Measurements from ENCODE around the gene DMD.

Gene DMD

DNA sequence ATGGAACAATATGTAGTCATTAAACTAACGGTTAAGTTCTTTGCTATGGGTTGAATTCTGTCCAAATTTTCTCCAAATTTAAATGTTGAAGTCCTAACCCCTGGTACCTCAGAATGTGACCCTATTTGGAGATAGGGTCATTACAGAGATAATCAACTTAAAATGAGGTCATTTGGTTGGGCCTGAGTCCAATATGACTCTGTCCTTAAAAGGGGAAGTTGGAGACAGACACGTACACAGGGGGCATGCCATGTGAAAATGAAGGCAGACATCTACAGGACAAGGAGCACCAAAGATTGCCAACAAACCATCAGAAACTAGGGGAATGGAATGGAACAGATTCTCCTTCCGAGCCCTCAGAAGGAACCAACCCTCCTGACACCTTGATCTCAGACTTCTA is 1647.6 kb downstream of the DMD start:
- Histone ChIP-seq H3K9ac (ENCODE audit: low read depth, low read length, poor library complexity, severe bottlenecking) (no peak overlapping the region), H4K20me1 (ENCODE audit: insufficient read depth, low read length, poor library complexity, severe bottlenecking) (no peaks in the 10 kb centered on the region), H2AFZ (ENCODE audit: low read length) (no peak overlapping the region), H3K79me2 (ENCODE audit: insufficient read depth, low read length) (no peaks in the 10 kb centered on the region), H3K27me3 (ENCODE audit: insufficient read depth, low read length, poor library complexity, severe bottlenecking) (no peaks in the 10 kb centered on the region), H3K4me2 (ENCODE audit: low read depth, low read length, poor library complexity, severe bottlenecking) (no peak overlapping the region), H3K4me3 (ENCODE audit: low read length, poor library complexity, severe bottlenecking) (no peak overlapping the region), H3K36me3 (ENCODE audit: insufficient read depth, low read length) (no peaks in the 10 kb centered on the region), H3K9me2 (replicated peaks; ENCODE audit: low read depth, low read length) (no peaks in the 10 kb centered on the region), H3K4me1 (ENCODE audit: insufficient read depth, low read length, poor library complexity, severe bottlenecking) (no peaks in the 10 kb centered on the region), H3K9me3 (ENCODE audit: insufficient read depth, low read depth, low read length) (no peaks in the 10 kb centered on the region), H3F3A (ENCODE audit: low read depth) (no peaks in the 10 kb centered on the region)
- TF ChIP-seq EZH2phosphoT487 (IDR thresholded peaks at IDR 0.05; ENCODE audit: borderline replicate concordance), result no peak
- TF ChIP-seq, protein P1, sequence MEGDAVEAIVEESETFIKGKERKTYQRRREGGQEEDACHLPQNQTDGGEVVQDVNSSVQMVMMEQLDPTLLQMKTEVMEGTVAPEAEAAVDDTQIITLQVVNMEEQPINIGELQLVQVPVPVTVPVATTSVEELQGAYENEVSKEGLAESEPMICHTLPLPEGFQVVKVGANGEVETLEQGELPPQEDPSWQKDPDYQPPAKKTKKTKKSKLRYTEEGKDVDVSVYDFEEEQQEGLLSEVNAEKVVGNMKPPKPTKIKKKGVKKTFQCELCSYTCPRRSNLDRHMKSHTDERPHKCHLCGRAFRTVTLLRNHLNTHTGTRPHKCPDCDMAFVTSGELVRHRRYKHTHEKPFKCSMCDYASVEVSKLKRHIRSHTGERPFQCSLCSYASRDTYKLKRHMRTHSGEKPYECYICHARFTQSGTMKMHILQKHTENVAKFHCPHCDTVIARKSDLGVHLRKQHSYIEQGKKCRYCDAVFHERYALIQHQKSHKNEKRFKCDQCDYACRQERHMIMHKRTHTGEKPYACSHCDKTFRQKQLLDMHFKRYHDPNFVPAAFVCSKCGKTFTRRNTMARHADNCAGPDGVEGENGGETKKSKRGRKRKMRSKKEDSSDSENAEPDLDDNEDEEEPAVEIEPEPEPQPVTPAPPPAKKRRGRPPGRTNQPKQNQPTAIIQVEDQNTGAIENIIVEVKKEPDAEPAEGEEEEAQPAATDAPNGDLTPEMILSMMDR (conservative IDR thresholded peaks at IDR 0.05; ENCODE audit: low read length), result no peak

DNA sequence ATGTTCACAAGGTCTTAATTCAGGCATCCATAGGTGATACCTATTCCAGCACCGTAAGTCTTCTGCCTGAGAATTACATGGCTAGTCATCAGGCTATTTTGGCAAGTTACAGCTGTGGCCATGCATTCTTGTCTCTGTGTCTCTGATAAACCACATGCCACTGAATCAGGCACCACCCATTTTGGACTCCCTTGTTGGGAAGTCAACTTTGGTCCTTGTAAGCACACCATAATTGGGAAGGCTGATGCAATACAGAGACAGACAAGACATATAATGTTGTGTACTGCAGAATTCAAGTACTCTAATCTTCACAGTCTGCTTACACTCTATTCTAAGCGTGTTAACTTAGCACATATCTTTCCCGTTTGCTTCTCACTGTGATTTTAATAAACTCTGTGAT is 1655.8 kb downstream of the DMD start:
- Histone ChIP-seq H2AFZ (ENCODE audit: low read length) (no peak overlapping the region), H3K9me2 (replicated peaks; ENCODE audit: low read depth, low read length) (no peaks in the 10 kb centered on the region), H4K20me1 (ENCODE audit: insufficient read depth, low read length, poor library complexity, severe bottlenecking) (no peaks in the 10 kb centered on the region), H3K4me3 (ENCODE audit: low read length, poor library complexity, severe bottlenecking) (no peak overlapping the region), H3K9ac (ENCODE audit: low read depth, low read length, poor library complexity, severe bottlenecking) (no peak overlapping the region), H3K4me1 (ENCODE audit: insufficient read depth, low read length, poor library complexity, severe bottlenecking) (no peaks in the 10 kb centered on the region), H3K4me2 (ENCODE audit: low read depth, low read length, poor library complexity, severe bottlenecking) (no peak overlapping the region), H3K27me3 (ENCODE audit: insufficient read depth, low read length, poor library complexity, severe bottlenecking) (no peaks in the 10 kb centered on the region), H3F3A (ENCODE audit: low read depth) (no peaks in the 10 kb centered on the region), H3K9me3 (ENCODE audit: insufficient read depth, low read depth, low read length) (no peaks in the 10 kb centered on the region), H3K36me3 (ENCODE audit: insufficient read depth, low read length) (no peaks in the 10 kb centered on the region), H3K79me2 (ENCODE audit: insufficient read depth, low read length) (no peaks in the 10 kb centered on the region)
- TF ChIP-seq EZH2phosphoT487 (IDR thresholded peaks at IDR 0.05; ENCODE audit: borderline replicate concordance), result no peak
- TF ChIP-seq, protein P1 (conservative IDR thresholded peaks at IDR 0.05; ENCODE audit: low read length), result no peak

DNA sequence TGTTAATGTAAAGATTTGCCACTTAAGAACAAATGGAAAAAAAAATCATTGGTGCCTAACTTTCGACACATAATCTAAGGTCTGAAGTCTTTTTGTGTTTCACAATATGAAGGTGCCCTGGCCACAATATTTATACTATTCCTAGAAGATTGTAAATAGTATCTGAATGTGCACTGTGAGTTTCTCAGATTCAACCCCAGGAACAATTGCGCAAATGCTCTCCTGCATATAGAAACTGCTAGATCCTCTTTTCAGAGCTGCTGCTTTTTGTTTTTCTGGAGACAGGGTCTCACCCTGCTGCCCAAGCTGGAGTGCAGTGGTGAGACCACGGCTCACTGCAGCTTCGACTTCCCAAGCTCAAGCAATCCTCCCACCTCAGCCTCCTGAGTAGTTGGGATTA is 1659.4 kb downstream of the DMD start:
- no peak overlapping the region for H3K9ac ChIP-seq (ENCODE audit: low read depth, low read length, poor library complexity, severe bottlenecking)
- no peaks in the 10 kb centered on the region for H3K9me3 ChIP-seq (ENCODE audit: insufficient read depth, low read depth, low read length)
- H3K4me3 ChIP-seq (ENCODE audit: low read length, poor library complexity, severe bottlenecking), result no peak overlapping the region
- H3K27me3 ChIP-seq (ENCODE audit: insufficient read depth, low read length, poor library complexity, severe bottlenecking), result no peaks in the 10 kb centered on the region
- H3K4me2 ChIP-seq (ENCODE audit: low read depth, low read length, poor library complexity, severe bottlenecking), result no peak overlapping the region
- H3K79me2 ChIP-seq (ENCODE audit: insufficient read depth, low read length), result no peaks in the 10 kb centered on the region
- H2AFZ ChIP-seq (ENCODE audit: low read length), result no peak overlapping the region
- no peaks in the 10 kb centered on the region for H3K4me1 ChIP-seq (ENCODE audit: insufficient read depth, low read length, poor library complexity, severe bottlenecking)
- H4K20me1 ChIP-seq (ENCODE audit: insufficient read depth, low read length, poor library complexity, severe bottlenecking), result no peaks in the 10 kb centered on the region
- no peak for TF ChIP-seq EZH2phosphoT487 (IDR thresholded peaks at IDR 0.05; ENCODE audit: borderline replicate concordance)
- TF ChIP-seq, protein P1 (conservative IDR thresholded peaks at IDR 0.05; ENCODE audit: low read length), result no peak
- no peaks in the 10 kb centered on the region for H3K36me3 ChIP-seq (ENCODE audit: insufficient read depth, low read length)
- no peaks in the 10 kb centered on the region for H3K9me2 ChIP-seq (replicated peaks; ENCODE audit: low read depth, low read length)
- no peaks in the 10 kb centered on the region for H3F3A ChIP-seq (ENCODE audit: low read depth)
